ENCODE measurements around the gene HID1.
"Not testable (repeated sequence)": the region's sequence is repeated elsewhere in the genome, so short reads cannot be mapped to it uniquely, and the experiment has no call there.

HID1 gene

DNA sequence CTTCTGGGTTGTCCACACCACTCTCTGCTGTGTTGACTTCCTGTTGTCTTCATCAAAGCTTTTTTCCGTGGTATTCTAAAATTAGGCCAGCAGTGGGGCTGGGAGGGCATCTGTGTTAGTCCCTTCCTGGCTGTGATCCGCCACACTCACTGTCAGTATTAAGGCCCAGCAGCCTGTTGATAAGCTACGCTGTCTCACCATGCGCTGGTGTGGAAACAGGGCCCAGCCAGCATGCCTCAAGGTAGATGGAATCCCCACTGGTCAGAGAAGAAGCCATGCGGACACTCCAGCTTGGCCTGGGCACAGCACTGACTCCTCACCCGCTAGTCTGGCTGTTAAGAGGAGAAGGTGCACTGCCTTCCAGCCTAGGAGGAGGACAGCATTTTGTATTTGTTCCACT, 26.2 kb upstream of the HID1 start:
- no peak for DNase-seq

GRCh38 chr17:74995847-74996246, 23.3 kb upstream of the HID1 start:
- DNase-seq, result no peak

DNA sequence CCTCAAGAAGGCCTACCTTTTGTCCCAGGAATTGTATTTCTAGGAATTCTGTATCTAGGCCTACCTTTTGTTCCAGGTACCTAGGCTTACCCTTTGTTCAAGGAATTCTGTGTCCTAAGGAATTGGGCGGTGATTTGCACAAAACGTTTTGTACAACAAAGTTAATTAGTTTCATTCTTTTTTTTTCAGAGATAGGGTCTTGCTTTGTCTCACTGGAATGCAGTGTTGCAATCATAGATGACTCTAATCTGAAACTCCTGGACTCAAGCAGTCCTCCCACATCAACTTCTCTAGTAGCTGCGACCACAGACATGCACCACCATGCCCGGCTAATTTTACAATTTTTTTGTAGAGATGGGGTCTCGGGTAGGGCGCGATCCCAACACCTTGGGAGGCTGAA, 21.9 kb upstream of the HID1 start:
- no peak for DNase-seq

GRCh38 chr17:74992223-74992622, 19.7 kb upstream of the HID1 start:
- DNase-seq, result no peak

DNA sequence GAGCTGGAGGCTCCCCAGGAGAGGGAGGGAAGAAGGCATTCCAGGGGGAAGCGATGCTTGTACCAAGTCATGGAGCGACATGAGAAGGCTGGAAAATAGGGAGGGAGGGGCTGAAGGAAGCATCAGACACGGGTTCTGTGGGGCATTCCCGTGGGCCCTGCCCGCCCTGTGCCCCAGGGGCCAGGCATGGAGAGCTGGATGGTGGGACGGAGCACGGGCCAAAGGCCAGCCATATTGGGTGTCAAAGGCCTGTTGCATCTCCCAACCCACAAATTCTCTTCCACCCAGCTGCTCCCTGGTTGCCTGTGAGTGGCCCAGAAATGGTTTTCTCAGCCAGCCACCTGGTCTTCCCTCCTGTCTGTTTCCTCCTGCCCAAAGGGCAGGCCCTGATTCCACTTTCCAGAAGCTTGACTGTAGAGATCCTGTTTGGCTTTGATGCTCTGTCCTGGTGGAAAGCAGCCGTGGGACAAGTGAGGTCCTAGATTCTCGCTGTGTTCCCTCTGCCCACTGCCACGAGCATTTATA, 18.1 kb upstream of the HID1 start:
- no peak for DNase-seq

DNA sequence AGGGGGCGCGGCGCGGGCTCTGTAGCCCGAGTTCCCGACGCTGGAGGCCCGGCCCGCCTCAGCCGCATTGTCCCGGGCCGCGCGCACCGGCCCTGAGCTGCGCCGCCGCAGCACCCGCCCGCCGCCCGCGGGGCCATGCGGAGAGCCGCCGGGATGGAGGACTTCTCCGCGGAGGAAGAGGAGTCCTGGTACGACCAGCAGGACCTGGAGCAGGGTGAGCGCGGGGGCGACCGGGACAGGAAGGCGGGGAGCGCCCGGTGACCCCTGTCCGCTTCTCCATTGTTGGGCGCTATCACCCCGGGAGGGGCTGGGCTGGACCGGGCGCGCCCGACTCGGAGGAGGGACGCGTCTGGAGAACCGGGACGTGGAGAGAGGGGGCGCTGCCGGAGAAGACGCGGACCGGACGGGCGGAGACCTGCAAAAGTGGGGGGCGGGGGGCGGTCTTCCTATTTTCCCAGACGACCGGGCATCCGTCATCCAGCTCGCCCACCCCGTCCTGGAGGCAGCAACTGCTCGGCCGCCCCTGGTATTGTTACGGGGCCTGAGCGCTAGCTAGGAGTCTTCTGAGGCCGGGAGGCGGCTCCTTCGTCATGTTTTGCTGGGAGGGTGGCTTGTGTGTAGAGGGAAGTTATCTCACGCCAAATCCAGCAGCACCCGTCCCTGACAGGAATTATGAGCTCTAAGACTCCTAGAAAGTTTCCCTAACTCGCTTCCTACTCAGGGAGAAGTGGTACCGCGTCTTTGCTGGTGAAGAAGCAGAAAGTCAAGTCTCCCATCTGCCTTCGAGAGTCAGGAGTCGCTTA, 15.6 kb upstream of the HID1 start:
- no peak for DNase-seq

DNA sequence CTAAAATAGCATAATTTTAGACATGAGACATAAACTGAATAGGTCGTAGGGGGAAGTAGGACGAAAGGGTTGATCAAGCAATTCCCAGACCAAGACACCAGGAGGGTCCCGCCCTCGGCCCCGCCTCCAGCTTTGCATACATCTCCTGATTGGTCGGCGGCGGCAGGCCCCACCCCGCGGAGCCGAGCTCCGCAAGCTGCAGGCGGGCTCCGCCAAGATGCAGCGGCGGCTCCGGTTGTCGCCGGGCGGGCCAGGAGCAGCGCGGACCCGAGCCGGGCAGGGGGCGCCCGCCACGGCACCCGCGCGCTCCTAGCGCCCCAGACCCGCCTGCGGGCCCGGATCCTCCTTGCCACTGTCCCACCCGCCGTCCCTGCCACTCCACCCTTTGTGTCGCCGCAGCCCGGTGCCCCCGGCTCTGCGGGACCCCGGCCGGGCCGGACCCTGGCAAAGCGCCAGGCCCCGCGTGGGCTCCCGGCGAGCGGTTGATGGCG, 14.9 kb upstream of the HID1 start, which contains the start of gene CDR2L:
Gene CDR2L, plus strand, starts transcription at position 215 of the 491 bp plus-strand sequence. CDS start 412 bp downstream, outside the sequence.
- DNase-seq, result peak; percentile 64

DNA sequence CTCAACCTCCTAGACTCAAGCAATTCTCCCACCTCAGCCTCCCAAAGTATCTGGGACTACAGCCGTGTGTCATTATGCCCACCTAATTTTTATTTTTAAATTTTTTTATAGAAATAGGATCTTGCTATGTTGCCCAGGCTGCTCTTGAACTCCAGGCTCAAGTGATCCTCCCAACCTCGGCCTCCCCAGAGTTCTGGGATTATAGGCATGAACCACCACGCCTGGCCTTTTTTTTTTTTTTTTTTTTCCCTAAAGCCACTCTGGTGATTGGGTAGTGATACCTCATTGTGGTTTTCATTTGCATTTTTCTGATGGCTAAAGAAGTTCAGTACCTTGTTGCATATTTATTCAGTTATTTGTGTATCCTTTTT, 13.6 kb upstream of the HID1 start:
- DNase-seq, result no peak

DNA sequence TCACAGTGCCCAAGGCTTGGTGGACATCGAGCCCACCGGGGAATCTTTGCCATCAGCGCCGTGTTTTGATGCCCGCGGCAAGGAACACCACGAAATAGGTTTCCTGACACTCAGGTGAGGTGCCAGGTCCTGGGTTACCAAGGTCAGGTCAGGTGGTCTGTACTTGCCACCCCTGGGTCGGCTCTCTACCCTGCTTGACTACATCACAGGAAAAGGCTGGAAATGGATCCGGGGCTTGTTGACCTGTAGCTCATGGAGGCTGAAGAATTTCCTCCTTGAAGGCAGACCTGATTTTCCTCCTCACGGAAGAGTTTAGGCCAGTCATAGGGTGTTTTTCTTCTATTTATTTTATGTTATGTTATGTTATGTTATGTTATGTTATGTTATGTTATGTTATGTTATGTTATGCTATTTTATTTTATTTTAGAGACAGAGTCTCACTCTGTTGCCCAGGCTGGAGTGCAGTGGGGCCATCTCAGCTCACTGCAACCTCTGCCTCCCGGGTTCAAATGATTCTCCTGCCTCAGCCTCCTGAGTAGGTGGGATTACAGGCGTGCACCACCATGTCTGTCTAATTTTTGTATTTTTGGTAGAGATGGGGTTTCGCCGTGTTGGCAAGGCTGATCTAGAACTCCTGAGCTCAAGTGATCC, 10.2 kb upstream of the HID1 start:
- not testable (repeated sequence) for DNase-seq

DNA sequence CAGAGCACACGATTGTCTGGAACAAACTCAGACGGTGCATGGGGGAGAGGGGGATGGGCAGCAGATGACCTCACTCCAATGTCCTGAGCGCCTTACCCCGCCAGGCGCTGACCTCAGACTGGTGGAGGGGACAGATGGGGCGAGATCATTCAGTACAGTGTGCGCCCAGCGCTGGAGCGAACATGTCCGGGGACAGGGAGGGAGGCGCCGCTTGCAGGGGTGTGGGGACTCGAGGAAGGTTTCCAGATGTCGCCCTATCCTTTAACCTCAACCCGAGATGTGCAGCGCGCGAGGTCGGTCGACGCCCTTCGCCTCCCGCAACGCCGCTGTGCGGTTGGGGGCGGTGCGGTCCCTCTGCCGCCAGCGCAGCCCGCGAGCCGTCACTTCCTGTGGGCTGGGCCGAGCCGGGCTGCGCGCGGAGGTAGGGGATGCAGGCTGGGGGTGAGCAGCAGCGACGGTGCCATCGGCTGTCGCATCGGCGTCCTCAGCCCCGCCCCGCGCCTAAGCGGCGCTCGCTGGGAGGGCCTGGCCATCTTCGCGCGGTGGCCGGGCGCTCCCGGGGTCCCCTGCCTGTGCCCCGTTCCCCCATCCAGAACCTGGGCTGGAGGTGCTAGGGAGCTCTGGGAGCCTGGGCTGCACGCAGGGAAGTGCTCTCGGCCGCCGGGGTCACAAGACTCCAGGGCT, 9.6 kb upstream of the HID1 start:
- DNase-seq, result peak; percentile 41

GRCh38 chr17:74981318-74981978, 8.9 kb upstream of the HID1 start:
- no peak for DNase-seq

DNA sequence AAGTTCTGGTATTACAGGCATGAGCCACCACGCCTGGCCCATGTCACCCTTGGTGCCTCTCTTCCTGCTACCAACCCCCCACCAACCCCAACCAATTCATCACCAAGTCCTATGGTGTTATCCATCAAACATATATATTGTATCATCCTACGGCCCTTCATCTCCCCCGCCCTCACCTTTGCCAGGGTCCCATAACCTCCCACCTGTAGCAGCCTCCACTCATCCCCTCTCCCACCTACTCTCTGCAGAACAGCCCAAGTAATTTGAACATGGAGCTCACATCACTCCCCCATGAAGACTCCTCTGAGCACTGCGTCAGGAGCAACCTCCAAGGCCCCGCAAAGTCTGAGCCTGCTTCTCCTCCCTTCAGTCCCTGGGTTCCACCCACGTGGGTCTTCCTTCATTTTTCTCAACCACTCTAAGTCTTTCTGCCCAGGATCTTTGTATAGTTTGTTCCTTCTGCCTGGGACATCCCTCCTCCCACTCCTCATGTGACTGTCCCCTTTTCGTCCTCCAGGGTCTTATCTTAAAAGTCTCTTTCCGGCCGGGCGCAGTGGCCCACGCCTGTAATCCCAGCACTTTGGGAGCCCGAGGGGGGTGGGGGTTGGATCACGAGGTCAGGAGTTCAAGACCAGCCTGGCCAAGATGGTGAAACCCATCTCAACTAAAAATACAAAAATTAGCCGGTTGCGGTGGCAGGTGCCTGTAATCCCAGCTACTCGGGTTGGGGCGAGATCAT, 7.0 kb upstream of the HID1 start:
- DNase-seq, result no peak

DNA sequence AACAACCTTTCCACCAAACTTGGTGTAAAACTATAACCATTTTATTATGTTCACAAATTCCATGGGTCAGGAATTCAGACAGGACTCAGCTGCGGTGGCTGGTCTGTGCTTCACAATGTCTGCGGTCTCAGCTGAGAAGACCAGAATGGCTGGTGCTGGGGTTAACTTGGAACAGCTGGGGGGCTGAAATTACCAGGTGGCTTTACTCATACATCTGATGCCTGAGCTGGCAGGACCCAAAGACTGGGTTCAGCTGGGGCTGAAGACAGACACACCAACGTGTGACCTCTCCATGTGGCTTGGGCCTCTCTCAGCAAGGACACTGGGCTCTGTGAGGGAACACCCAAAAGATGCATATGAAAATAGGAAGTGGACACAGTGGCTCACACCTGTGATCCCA, 5.7 kb upstream of the HID1 start:
- no peak for DNase-seq

DNA sequence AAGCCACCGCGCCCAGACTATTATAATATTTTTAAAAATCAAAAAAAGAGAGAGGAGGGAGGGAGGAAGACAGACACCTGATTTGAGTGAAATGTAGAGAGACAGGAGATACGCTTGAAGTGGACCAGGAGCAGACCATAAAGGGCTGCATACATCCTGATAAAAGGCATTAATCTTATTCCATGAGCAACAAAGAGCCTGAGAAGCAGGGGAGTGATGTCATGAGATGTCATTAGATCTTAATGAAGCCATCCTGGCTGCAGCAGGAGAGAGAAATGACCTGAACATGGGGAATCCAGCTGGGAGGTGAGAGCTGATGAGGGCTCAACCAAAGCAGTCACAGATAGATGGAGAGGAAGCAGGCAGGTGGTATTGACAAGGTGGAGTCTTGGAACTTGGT, 5.2 kb upstream of the HID1 start:
- DNase-seq, result no peak

DNA sequence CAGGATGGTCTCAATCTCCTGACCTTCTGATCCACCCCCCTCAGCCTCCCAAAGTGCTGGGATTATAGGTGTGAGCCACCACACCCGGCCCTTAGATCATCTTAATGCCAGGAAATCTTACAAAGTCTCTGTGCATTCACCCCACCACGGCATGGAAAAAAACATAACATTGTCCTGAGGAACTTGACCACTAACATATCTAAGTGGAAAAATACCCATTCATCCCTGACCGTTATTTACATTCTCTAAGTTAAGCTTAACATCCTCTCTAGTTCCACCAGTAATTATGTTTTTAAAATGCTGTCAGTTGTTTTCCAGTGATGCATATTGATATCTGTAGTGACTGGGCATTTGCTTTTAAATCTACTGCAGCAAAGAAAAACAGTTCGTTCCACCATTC, 3.4 kb upstream of the HID1 start:
- no peak for DNase-seq

- DNase-seq, result no peak
Observed at GRCh38 chr17:74972973-74973328, 392 bp upstream of the HID1 start.

DNA sequence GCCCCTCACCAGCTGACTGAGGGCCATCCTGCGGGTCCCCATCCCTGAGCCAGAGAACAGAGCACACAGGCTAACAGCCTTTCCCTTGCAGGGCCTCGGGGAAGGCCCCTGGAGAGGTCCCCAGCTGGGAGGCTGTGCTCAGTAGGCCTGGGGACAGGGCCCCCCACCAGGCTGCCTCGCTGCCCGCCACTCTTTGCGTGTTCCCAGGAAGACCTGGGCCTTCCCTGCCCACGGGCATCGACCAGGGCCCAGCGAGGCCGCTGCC, 785 bp downstream of the HID1 start:
- no peak for DNase-seq

GRCh38 chr17:74971069-74971841, 1.3 kb downstream of the HID1 start:
- no peak for DNase-seq

DNA sequence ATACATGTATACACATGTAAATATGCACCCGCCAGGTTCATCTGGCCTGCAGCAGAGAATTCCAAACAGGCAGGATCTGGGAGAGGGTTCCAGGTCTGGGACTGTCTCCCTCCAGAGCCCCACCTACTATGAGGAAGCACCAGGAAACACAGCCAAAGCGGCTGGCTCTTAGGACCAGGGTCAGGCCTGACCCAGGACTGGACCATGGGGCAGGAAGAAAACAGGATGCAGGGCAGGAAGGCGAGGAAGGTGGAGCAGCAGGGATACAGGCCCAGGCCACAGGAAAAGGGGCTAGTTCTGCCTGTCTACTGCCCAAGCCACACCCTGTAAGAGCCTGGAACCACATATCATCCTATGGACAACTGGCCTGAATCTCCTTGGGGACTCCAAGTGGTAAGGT, 2.2 kb downstream of the HID1 start:
- no peak for DNase-seq

DNA sequence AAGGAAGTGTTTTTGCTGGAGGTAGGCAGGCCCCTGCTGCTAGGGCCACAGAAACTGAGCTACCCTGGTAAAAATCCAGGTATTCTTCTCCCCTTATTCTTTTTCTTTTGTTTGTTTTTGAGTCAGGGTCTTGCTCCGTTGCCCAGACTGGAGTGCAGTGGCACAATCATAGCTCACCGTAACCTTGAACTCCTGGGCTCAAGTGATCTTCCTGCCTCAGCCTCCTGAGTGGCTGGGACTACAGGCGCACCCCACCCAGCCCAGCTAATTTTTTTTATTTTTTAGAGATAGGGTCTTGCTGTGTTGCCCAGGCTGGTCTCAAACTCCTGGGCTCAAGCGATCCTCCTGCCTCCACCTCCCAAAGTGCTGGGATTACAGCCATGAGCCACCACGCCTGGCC, 3.1 kb downstream of the HID1 start:
- DNase-seq, result not testable (repeated sequence)

- no peak for DNase-seq
Observed at GRCh38 chr17:74968361-74968780, 4.2 kb downstream of the HID1 start.

Data from NCI-H1417 treated with DMSO at 0.1 percent for 48 hours (cell line).